HG03039 (cell line): ENCODE data around the gene PXN.
"Not testable (repeated sequence)": the region's sequence is repeated elsewhere in the genome, so short reads cannot be mapped to it uniquely, and the experiment has no call there.

Experiments
- ATAC-seq: cut with Tn5 transposase; IDR thresholded peaks from one replicate; pipeline ENCODE4 v1.9.1; 2021; ENCODE audit warnings: mild to moderate bottlenecking, moderate library complexity; ENCODE audit not compliant: unreplicated experiment

The PXN gene

DNA sequence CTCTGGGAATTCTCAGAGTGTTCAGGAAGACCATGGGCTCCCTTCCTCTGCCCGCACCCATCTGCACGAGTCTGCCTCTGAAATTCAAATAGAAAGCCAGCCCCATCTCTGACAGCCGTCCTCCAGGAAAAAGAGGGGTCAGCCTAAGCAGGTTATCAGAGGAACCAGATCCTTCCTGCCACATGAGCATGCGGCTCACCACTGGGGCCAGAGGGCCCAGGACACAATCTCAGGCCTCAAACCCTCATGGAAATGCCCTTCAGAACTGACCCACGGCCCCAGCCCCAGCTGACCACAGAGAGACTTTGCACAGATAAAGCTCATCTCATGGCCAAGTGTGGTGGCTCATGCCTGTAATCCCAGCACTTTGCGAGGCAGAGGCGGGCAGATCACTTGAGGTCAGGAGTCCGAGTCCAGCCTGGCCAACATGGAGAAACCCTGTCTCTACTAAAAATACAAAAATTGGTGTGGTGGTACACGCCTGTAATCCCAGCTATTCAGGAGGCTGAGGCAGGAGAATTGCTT, 23.2 kb downstream of the PXN start:
- ATAC-seq: no peak

- ATAC-seq: no peak
These were observed 23.8 kb downstream of the PXN start for GRCh38 chr12:120241561-120242274.

DNA sequence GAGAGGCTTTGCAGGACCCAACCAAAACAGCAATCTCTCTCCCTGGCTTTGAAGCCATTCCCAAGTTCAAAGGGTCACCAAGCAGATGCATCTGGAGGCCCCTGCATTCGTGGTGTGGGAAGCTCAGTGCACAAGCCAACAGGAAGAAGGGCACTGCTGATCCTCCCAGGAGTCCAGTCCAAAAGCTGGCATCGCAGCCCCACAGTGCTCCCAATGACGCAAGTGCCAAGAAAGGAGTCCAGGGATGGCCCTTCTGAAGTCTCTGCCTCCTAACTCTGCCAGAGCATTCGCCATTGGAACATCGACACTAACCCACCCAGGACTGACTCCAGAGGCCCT, 25.1 kb downstream of the PXN start:
- ATAC-seq: no peak

- ATAC-seq: no peak
These were observed 25.6 kb downstream of the PXN start for GRCh38 chr12:120239776-120240494.

- ATAC-seq: no peak
These were observed 26.6 kb downstream of the PXN start for GRCh38 chr12:120238839-120239445.

- ATAC-seq: no peak
These were observed 27.3 kb downstream of the PXN start for GRCh38 chr12:120238217-120238616.

GRCh38 chr12:120237360-120238171, 28.0 kb downstream of the PXN start:
- ATAC-seq: no peak

DNA sequence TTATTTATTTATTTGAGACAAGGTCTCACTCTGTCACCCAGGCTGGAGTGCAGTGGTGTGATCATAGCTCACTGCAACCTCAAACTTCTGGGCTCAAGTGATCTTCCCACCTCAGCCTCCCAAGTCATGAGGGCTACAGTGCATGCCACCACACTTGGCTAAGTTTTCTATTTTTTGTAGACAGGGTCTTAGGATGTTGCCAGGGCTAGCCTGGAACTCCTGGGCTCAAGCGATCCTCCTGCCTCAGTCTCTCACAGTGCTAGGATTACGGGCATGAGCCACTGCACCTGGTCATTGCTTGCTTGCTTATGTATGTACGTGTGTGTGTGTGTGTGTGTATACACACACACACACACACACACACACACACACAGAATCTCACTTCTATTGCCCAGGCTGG, 28.7 kb downstream of the PXN start:
- ATAC-seq: not testable (repeated sequence)

DNA sequence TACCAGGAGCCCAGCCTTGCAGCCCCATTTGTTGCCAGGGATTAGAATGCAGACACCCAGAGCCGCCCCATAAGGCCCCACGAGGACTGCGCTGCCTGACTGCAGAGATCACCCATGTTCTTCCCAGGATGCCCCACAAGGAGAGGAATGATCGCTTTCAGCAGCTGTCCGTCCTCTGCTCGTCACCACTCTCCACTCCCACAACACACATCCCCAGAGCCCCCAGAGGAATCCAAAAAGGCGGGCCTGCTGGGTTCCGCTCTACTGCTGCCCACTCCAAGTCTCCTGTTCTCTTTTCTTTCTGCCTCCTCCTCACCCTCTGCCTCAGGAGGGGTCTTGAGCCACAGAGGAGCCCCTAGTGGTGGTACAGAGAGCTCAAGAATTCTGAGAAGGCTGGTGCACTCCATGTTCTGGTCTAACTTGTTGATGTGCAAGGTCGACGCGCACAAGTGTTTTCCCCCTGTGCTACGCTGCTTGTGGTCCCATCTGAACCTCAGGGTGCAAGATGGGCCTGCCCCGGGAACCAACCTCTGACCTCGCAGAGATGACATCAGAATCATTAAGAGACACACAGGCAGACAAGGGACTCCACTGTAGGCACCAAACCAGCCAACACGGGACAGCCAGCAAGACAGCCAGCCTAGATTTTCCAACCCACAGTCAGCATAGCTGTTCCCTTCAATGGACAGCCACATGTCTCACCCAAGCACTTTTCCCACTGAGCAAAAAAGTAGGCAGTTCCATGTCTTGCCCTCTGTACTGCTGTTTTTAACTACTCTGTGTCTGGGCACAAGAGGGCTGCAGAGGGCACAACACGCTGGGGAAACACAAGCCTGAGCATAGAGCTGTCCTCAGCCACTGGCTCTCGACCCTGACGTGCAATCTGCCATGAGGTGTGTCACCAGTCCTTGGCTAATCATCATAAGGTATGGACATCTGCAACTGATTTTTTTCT, 29.9 kb downstream of the PXN start:
- no peak for ATAC-seq

GRCh38 chr12:120234643-120235368, 30.7 kb downstream of the PXN start:
- no peak for ATAC-seq

- ATAC-seq: no peak
These were observed 34.1 kb downstream of the PXN start for GRCh38 chr12:120231316-120232011.

DNA sequence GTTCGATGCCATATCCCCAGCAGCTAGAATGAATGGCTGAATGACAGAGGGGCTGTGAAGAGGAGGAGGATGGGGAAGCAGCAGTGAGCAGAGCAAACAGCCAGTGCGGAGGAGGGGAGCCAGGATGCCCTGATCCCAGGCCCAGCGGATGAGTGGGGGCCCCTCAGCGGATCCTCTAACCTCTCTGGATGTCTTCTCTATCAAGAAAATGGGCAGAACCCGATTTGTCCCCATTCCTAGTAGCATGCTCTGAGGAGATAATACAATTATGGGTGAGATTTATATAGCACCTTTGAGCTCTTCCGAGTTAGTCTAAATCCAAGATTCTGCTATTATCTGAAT, 34.6 kb downstream of the PXN start:
- no peak for ATAC-seq

- no peak for ATAC-seq
These were observed 35.1 kb downstream of the PXN start for GRCh38 chr12:120230326-120230973.

DNA sequence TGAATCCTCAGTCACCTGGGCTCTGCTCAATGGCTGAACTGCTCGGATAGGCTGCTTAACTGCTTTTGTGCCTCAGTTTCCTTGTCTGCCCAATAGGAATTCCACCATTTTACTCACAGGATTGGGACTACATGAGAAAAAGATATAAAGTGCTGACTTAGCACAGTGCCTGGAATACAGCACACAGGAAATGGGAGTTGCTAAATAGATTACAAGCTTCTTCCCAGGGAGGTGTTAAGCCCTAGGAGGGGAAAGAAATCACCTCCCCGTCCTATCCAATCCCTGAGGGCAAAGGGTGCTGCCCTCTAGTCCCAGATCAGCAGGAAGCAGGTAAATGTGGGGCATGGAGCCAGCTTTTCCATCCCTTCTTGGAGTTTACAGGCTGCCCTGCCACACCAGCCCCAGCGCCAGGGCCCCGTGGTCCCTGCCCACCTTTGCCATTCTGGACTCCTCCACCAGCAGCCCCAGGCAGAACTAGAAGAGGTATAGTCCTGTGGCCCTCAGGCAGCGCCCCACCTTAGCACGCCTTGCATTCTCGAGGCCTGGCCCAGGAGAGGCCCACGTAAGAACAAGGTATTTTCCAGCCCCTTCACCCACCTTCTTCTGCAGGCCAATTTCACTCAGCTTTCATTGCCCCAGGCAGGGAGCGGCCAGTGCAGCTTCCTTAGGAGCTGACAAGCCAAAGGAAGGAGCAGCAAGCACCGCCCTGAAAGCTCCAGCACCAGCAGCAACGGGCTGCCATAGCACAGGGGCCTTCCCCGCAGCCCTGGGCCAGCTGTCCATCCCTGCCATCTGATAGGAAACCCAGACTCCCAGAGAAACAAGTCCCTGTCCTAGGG, 35.8 kb downstream of the PXN start:
- no peak for ATAC-seq

DNA sequence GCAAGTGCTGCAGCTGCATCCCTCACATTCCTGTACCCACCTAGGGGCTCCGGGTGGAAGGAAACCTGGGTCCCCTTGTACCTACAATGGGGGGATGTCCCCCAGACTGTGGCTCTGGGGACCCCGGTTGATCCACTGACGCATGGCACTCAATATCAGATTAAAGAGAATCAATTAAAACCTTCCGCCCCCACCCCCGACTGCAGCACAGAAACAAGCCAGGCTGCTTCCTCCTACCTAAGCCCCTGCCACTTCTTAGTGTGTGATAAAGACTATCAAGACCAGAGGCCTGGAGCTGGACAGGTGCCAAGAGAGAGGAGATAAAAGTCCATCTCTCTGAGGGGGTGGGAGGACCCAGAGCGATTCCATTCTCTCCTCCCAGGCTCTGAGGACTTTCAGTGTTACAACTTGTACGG, 36.5 kb downstream of the PXN start:
- no peak for ATAC-seq

GRCh38 chr12:120228291-120229070, 37.0 kb downstream of the PXN start:
- ATAC-seq: peak; percentile 63

GRCh38 chr12:120228041-120228290, 37.6 kb downstream of the PXN start:
- ATAC-seq: no peak
